Karpas-422 (cell line): ENCODE data around the gene ZSCAN20. TPM values are rescaled to one million over a fixed set of nuclear protein-coding genes. Genes with fewer than 3 reads are reported as not detected.

Source experiments
- DNase-seq: peaks from one replicate; pipeline ENCODE4 v3.0.0-alpha.2; 2015
- H2AFZ ChIP-seq: fragments of 200-600 bp; sonication (generic); 2 replicates; pipeline ENCODE4 v1.6.1; 2014; ENCODE audit warnings: antibody characterized with exemption, low read length, mixed read lengths
- H3K27ac ChIP-seq: fragments of 200-600 bp; sonication (generic); 2 replicates; pipeline ENCODE4 v1.5.1; 2014; ENCODE audit warnings: mild to moderate bottlenecking, low read length, moderate library complexity
- H3K27me3 ChIP-seq: fragments of 200-600 bp; sonication (generic); 2 replicates; pipeline ENCODE4 v1.6.1; 2014; ENCODE audit warnings: low read length, mixed read lengths
- H3K36me3 ChIP-seq: fragments of 200-600 bp; sonication (generic); 2 replicates; pipeline ENCODE4 v1.6.1; 2014; ENCODE audit warnings: low read length, mixed read lengths; ENCODE audit not compliant: insufficient read depth
- H3K4me1 ChIP-seq: fragments of 200-600 bp; sonication (generic); 2 replicates; pipeline ENCODE4 v1.6.1; 2014; ENCODE audit warnings: mild to moderate bottlenecking, low read length, mixed read lengths
- H3K4me2 ChIP-seq: fragments of 200-600 bp; sonication (generic); 2 replicates; pipeline ENCODE4 v1.6.1; 2014; ENCODE audit warnings: low read length, low read depth, mild to moderate bottlenecking; ENCODE audit not compliant: poor library complexity, severe bottlenecking
- H3K4me3 ChIP-seq: fragments of 200-600 bp; sonication (generic); 2 replicates; pipeline ENCODE4 v1.5.1; 2014; ENCODE audit warnings: mild to moderate bottlenecking, antibody characterized with exemption, low read length, mixed read lengths
- H3K79me2 ChIP-seq: fragments of 200-600 bp; sonication (generic); 2 replicates; pipeline ENCODE4 v1.6.1; 2014; ENCODE audit warnings: mild to moderate bottlenecking, low read length, mixed read lengths
- H3K9ac ChIP-seq: fragments of 200-600 bp; sonication (generic); 2 replicates; pipeline ENCODE4 v1.6.0; 2014; ENCODE audit warnings: low read length
- H3K9me2 ChIP-seq: fragments of 200-600 bp; sonication (generic), shearing (Covaris generic); replicated peaks from 2 replicates; pipeline ENCODE4 v1.6.0; 2014; ENCODE audit warnings: mild to moderate bottlenecking, low read length, moderate library complexity; ENCODE audit not compliant: insufficient read depth
- H3K9me3 ChIP-seq: fragments of 300-700, 200-600 bp; sonication (generic); 2 replicates; pipeline ENCODE4 v1.6.1; 2014; ENCODE audit warnings: low read length, mixed read lengths
- H4K20me1 ChIP-seq: fragments of 200-600 bp; sonication (generic); 2 replicates; pipeline ENCODE4 v1.6.1; 2014; ENCODE audit warnings: mild to moderate bottlenecking, antibody characterized with exemption, low read length, low read depth; ENCODE audit not compliant: insufficient read depth
- total RNA-seq: library from RNA; depleted of rRNA; stranded (reverse); fragments of >200 nt; shearing (Covaris generic); gene quantifications from 2 replicates; pipeline ENCODE4 v1.2.3, GENCODE V29; 2014; ENCODE audit warnings: low replicate concordance; rRNA removed

The ZSCAN20 gene
- total RNA-seq, 1 experiment from 2014 or later, result 5.0 TPM

- H3K9ac ChIP-seq, result no peak overlapping the region
- H3K9me2 ChIP-seq, result no peaks in the 10 kb centered on the region
- no peak overlapping the region for H2AFZ ChIP-seq
- H3K27ac ChIP-seq, result no peak overlapping the region
- H3K4me3 ChIP-seq, result no peak overlapping the region
- no peaks in the 10 kb centered on the region for H3K36me3 ChIP-seq
- no peak overlapping the region for H3K4me2 ChIP-seq
- no peaks in the 10 kb centered on the region for H3K27me3 ChIP-seq
- no peaks in the 10 kb centered on the region for H4K20me1 ChIP-seq
- no peaks in the 10 kb centered on the region for H3K9me3 ChIP-seq
- no peaks in the 10 kb centered on the region for H3K79me2 ChIP-seq
- H3K4me1 ChIP-seq, result peaks cover 8% of the 10 kb centered on the region; the same call in 1 of the 2 replicates
- DNase-seq, result no peak
Measured at GRCh38 chr1:33532936-33533335, 60.5 kb downstream of the ZSCAN20 start.

DNA sequence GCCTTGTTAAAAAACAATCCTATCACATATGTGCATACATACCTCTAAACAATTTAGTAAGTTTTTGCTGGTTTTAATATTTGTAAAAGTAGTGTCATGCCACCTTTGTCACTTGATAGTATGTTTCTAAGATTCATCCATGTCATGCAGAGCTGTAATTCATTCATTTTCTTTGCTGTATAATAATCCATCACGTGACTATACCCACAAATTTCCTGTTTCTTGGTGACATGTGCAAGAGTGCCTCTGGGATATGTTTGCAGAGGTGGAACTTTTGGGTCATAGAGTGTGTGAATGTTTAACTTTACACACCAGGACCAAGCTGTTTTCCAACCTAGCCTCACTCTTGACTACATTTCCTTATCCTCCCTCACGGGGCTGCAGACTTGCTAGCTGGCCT is 62.9 kb downstream of the ZSCAN20 start:
- H3K4me3 ChIP-seq, result no peak overlapping the region
- no peak for DNase-seq
- H3K4me2 ChIP-seq, result no peak overlapping the region
- no peaks in the 10 kb centered on the region for H3K9me3 ChIP-seq
- H3K9ac ChIP-seq, result no peak overlapping the region
- H3K79me2 ChIP-seq, result no peaks in the 10 kb centered on the region
- no peaks in the 10 kb centered on the region for H3K9me2 ChIP-seq
- H4K20me1 ChIP-seq, result no peaks in the 10 kb centered on the region
- peaks cover 4% of the 10 kb centered on the region; the same call in 1 of the 2 replicates for H3K4me1 ChIP-seq
- no peak overlapping the region for H2AFZ ChIP-seq
- no peaks in the 10 kb centered on the region for H3K36me3 ChIP-seq
- no peaks in the 10 kb centered on the region for H3K27me3 ChIP-seq
- H3K27ac ChIP-seq, result no peak overlapping the region

DNA sequence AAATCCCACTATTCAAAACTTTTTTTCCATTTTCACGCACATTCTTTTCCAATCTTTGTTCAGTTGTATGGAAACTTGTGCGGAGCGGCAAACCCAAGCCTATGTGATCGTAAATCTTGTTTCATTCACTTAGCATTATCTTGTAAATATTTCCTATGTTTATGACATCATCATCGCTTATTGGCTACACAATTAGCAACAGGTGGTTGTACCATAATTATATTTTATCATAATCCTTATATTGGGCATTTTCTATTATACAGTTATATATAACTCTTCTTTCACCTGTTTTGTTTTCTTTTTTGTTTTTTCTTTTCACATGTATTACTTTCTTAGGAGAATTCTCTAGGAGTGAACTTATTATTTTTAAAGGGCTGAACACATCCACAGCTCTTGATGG is 65.4 kb downstream of the ZSCAN20 start:
- no peaks in the 10 kb centered on the region for H3K27me3 ChIP-seq
- H3K4me2 ChIP-seq, result no peak overlapping the region
- H3K9me3 ChIP-seq, result no peaks in the 10 kb centered on the region
- H3K4me1 ChIP-seq, result no peaks in the 10 kb centered on the region
- no peaks in the 10 kb centered on the region for H3K36me3 ChIP-seq
- no peaks in the 10 kb centered on the region for H4K20me1 ChIP-seq
- H3K79me2 ChIP-seq, result no peaks in the 10 kb centered on the region
- H3K9me2 ChIP-seq, result no peaks in the 10 kb centered on the region
- no peak overlapping the region for H3K27ac ChIP-seq
- DNase-seq, result no peak
- H3K9ac ChIP-seq, result no peak overlapping the region
- H2AFZ ChIP-seq, result no peak overlapping the region
- no peak overlapping the region for H3K4me3 ChIP-seq

DNA sequence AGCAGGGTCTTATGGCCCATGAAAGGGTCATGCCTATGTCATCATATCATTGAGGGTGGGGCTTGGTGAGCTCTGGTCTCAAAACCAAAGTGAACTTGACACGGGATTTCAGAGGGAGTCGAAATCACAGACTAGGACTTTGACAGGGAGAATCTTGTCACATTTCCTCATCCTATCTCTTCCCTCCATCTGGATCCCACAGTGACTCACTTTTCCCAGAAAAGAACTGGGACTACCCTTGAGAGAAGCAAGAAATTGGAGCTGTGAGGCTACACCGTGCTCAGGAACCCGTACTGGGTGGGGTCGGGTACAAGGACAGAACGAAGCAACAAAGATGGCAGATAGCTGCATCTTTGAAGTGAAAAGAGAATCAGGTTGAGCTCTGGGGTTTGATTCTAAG is 69.5 kb downstream of the ZSCAN20 start:
- H3K4me1 ChIP-seq, result no peaks in the 10 kb centered on the region

More for the DNA sequence above, 69.5 kb downstream of the ZSCAN20 start:
- H3K9me2 ChIP-seq, result no peaks in the 10 kb centered on the region
- no peak overlapping the region for H3K9ac ChIP-seq
- DNase-seq, result no peak
- H3K9me3 ChIP-seq, result no peaks in the 10 kb centered on the region
- H2AFZ ChIP-seq, result no peak overlapping the region
- H3K27me3 ChIP-seq, result no peaks in the 10 kb centered on the region
- H3K4me3 ChIP-seq, result no peak overlapping the region
- no peaks in the 10 kb centered on the region for H3K36me3 ChIP-seq
- no peaks in the 10 kb centered on the region for H4K20me1 ChIP-seq
- H3K4me2 ChIP-seq, result no peak overlapping the region
- H3K79me2 ChIP-seq, result no peaks in the 10 kb centered on the region
- no peak overlapping the region for H3K27ac ChIP-seq

Other genes starting within 250 kb of the ZSCAN20 start
- 14.3 and 16.7 TPM in 2 replicates for gene ZNF362, start 216.2 kb upstream of the ZSCAN20 start, total RNA-seq
- 0.47 TPM in 1 of 2 replicates, not detected in the other for gene A3GALT2, start 151.5 kb upstream of the ZSCAN20 start, total RNA-seq
- gene PHC2, start 41.5 kb upstream of the ZSCAN20 start, total RNA-seq, result 54.3 and 79.5 TPM in 2 replicates